Keratinocyte (primary cell): ENCODE measurements around the gene MTFMT. TPM values are rescaled to one million over a fixed set of nuclear protein-coding genes. Genes with fewer than 3 reads are reported as not detected.

Experiments
- DNase-seq: peaks from one replicate; pipeline ENCODE4 v3.0.0-alpha.2; 2011; ENCODE audit warnings: low read depth, missing footprints, low spot score
- FAIRE-seq: peaks from 2 replicates; lab custom pipeline; 2011; peaks lifted over from hg19 to GRCh38; lab: Jason Lieb, UNC
- H2AFZ ChIP-seq: 2 replicates; pipeline ENCODE4 v1.6.0; 2012; ENCODE audit warnings: low read length, control low read depth, inconsistent platforms; ENCODE audit not compliant: control insufficient read depth
- H3K27ac ChIP-seq: 2 replicates; pipeline ENCODE4 v1.5.1; 2011; ENCODE audit warnings: low read length; ENCODE audit not compliant: control insufficient read depth, insufficient read depth
- H3K27me3 ChIP-seq: 3 replicates; pipeline ENCODE4 v1.6.0; 2011; ENCODE audit warnings: low read length; ENCODE audit not compliant: control insufficient read depth, insufficient read depth; ENCODE audit errors: extremely low read depth
- H3K36me3 ChIP-seq, 2 experiments: 2 replicates in 1 of 2; 3 replicates in 1 of 2; pipeline ENCODE4 v1.5.1; 2011; ENCODE audit warnings: low read length in 2 of 2, mild to moderate bottlenecking in 1 of 2; ENCODE audit not compliant: control insufficient read depth in 2 of 2, insufficient read depth in 2 of 2; ENCODE audit errors: extremely low read depth in 1 of 2
- H3K4me1 ChIP-seq: 3 replicates; pipeline ENCODE4 v1.5.1; 2011; ENCODE audit warnings: low read length; ENCODE audit not compliant: control insufficient read depth, insufficient read depth; ENCODE audit errors: extremely low read depth
- H3K4me2 ChIP-seq: 3 replicates; pipeline ENCODE4 v1.6.0; 2011; ENCODE audit warnings: low read depth, low read length; ENCODE audit not compliant: control insufficient read depth, insufficient read depth; ENCODE audit errors: extremely low read depth
- H3K4me3 ChIP-seq, 3 experiments: fragments of 200-600 bp in 1 of 3; sonication (generic) in 1 of 3; 2 replicates in 2 of 3; 3 replicates in 1 of 3; pipeline ENCODE4 v1.5.1; 2011 to 2016; ENCODE audit warnings: low read length in 3 of 3, mild to moderate bottlenecking in 3 of 3, control low read depth in 2 of 3, inconsistent platforms in 1 of 3, low read depth in 1 of 3, mixed read lengths in 1 of 3, mixed run types in 1 of 3, moderate library complexity in 1 of 3; ENCODE audit not compliant: control insufficient read depth in 2 of 3, insufficient read depth in 2 of 3; ENCODE audit errors: extremely low read depth in 1 of 3
- H3K79me2 ChIP-seq: 2 replicates; pipeline ENCODE4 v1.6.0; 2012; ENCODE audit warnings: low read length; ENCODE audit not compliant: control insufficient read depth, insufficient read depth
- H3K9ac ChIP-seq: 3 replicates; pipeline ENCODE4 v1.6.0; 2011; ENCODE audit warnings: low read length; ENCODE audit not compliant: control insufficient read depth, insufficient read depth; ENCODE audit errors: extremely low read depth
- H3K9me1 ChIP-seq: 3 replicates; pipeline ENCODE4 v1.6.0; 2011; ENCODE audit warnings: low read length; ENCODE audit not compliant: control insufficient read depth, insufficient read depth; ENCODE audit errors: extremely low read depth
- H3K9me3 ChIP-seq: 2 replicates; pipeline ENCODE4 v1.5.1; 2012; ENCODE audit warnings: low read depth, low read length; ENCODE audit not compliant: control insufficient read depth
- H4K20me1 ChIP-seq: 3 replicates; pipeline ENCODE4 v1.6.0; 2011; ENCODE audit warnings: low read length; ENCODE audit not compliant: control insufficient read depth, insufficient read depth; ENCODE audit errors: extremely low read depth
- EZH2 ChIP-seq: IDR thresholded peaks from one replicate; pipeline ENCODE4 v1.6.1; 2012; ENCODE audit warnings: inconsistent platforms, mild to moderate bottlenecking, low read length, moderate library complexity
- dilution Hi-C: fragments of 300-500 bp; cut with MboI; formaldehyde crosslinking; loops from one replicate; pipeline ENCODE4 v1.7.0; 2020; ENCODE audit warnings: low sequenced_read_pairs; ENCODE audit not compliant: extremely low pct_ligation_motif_present
- polyA plus RNA-seq, 5 experiments: library from polyadenylated mRNA; depleted of rRNA in 3 of 5; stranded (reverse) in 3 of 5; stranded (forward) in 1 of 5; unstranded in 1 of 5; fragments of >200 nt; gene quantifications; 1 replicate in 1 of 5; 2 replicates in 3 of 5; 3 replicates in 1 of 5; pipeline versions ENCODE4 v1.2.1 to v1.2.3, GENCODE V29; 2011 to 2012; ENCODE audit warnings: missing spikeins in 2 of 5, low read depth in 1 of 5, low replicate concordance in 1 of 5
- TF ChIP-seq, protein P1 (sequence below), 3 experiments: IDR thresholded peaks in 1 of 3; conservative IDR thresholded peaks in 1 of 3; optimal IDR thresholded peaks in 1 of 3; 2 replicates in 2 of 3; 3 replicates in 1 of 3; pipeline versions ENCODE3 to v1.5.1; 2011; ENCODE audit warnings: low read length in 3 of 3, mild to moderate bottlenecking in 3 of 3, moderate library complexity in 2 of 3, control low read depth in 1 of 3, inconsistent platforms in 1 of 3; ENCODE audit not compliant: insufficient read depth in 2 of 3; ENCODE audit errors: extremely low read depth in 1 of 3

The MTFMT gene
- polyA plus RNA-seq, 1 donor (not counting 4 experiments of a cell fraction or from before 2014, with no cell fraction given), result 21.0 TPM

DNA sequence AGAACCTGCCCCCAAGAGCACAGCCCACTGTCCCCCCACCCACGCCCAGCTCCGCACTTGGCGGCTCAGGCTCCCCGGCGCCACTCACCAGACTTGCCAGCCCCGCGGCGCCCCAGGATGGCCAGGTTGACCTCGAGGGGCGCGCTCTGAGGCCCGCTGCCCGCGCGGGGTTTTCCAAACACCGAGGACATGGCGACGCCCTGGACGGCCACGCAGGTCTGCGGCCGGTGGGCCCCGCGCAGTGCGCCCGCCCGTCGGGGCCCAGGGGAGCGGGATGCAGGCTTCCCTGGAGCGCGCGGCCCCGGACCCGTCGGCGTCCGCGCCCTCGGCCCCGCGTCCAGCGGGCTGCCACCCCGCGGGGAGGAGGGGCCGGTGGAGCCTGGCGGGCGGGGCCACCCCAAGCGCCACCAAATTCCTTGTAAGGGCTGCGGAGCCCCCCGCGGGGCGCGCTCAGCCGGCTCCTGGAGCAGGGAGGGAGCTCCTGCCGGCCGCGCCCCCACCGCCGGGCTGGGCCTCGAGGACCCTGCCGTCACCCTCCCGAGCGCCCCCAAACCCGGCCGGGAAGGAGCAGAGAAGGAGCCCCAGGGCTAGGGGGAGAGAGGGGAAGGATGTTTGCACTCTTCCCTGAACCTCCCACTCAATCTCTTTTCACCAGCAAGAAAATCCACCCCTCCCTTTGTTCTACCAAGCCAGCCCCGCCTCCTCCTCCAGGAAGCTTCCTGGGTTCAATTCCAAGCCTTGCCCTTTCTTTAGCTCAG is 38.4 kb upstream of the MTFMT start, which contains the start of gene RASL12:
RASL12 (minus strand) TSS at position 347 of the 758 bp plus-strand sequence; CDS start at position 191, 156 bp downstream.
- no peaks in the 10 kb centered on the region for H4K20me1 ChIP-seq
- dilution Hi-C loops, result no loop called here
- H3K9ac ChIP-seq, result no peak within 1 kb of the TSS
- no peaks in the 10 kb centered on the region for H3K4me1 ChIP-seq
- DNase-seq (no peak), FAIRE-seq (no peak)
- no peaks in the 10 kb centered on the region for H3K9me3 ChIP-seq
- no peak within 1 kb of the TSS for H3K4me3 ChIP-seq
- H3K4me2 ChIP-seq, result no peak within 1 kb of the TSS
- TF ChIP-seq, protein P1, sequence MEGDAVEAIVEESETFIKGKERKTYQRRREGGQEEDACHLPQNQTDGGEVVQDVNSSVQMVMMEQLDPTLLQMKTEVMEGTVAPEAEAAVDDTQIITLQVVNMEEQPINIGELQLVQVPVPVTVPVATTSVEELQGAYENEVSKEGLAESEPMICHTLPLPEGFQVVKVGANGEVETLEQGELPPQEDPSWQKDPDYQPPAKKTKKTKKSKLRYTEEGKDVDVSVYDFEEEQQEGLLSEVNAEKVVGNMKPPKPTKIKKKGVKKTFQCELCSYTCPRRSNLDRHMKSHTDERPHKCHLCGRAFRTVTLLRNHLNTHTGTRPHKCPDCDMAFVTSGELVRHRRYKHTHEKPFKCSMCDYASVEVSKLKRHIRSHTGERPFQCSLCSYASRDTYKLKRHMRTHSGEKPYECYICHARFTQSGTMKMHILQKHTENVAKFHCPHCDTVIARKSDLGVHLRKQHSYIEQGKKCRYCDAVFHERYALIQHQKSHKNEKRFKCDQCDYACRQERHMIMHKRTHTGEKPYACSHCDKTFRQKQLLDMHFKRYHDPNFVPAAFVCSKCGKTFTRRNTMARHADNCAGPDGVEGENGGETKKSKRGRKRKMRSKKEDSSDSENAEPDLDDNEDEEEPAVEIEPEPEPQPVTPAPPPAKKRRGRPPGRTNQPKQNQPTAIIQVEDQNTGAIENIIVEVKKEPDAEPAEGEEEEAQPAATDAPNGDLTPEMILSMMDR (optimal IDR thresholded peaks at IDR 0.05 in 1 of 3, IDR thresholded peaks at IDR 0.05 in 1 of 3, conservative IDR thresholded peaks at IDR 0.05 in 1 of 3; ENCODE audit: extremely low read depth in 1 of 3, insufficient read depth in 2 of 3, low read length in 3 of 3), result no peak
- TF ChIP-seq EZH2, result peak; percentile 32
- no peak within 1 kb of the TSS for H2AFZ ChIP-seq
- no peaks in the 10 kb centered on the region for H3K79me2 ChIP-seq
- no peaks in the 10 kb centered on the region for H3K9me1 ChIP-seq
- H3K27me3 ChIP-seq, result peaks cover 35% of the 10 kb centered on the region
- H3K27ac ChIP-seq, result no peak within 1 kb of the TSS
- H3K36me3 ChIP-seq, result no peaks in the 10 kb centered on the region

DNA sequence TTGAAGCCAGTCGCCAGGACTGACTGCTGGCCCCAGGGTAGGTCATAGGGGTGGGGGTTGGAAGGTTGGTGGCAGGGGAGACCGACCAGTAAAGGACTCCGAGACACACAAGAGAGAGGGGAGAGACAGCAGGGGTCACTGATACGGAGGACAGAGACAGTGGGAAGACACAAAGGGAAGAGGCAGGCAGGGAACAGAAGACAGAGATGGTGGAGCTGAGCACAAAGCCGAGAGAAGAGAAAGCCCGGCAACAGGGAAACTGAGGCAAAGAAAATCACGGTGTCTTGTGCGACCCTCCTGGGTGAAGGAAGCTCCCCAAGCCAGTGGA is 37.8 kb upstream of the MTFMT start:
- Histone ChIP-seq H3K27ac (no peak overlapping the region), H3K4me3 (no peak overlapping the region)
- dilution Hi-C loops, result no loop called here

More for the DNA sequence above, 37.8 kb upstream of the MTFMT start:
- no peaks in the 10 kb centered on the region for H3K79me2 ChIP-seq
- H3K9me1 ChIP-seq, result no peaks in the 10 kb centered on the region
- FAIRE-seq (no peak), DNase-seq (no peak)
- peaks cover 35% of the 10 kb centered on the region for H3K27me3 ChIP-seq
- H4K20me1 ChIP-seq, result no peaks in the 10 kb centered on the region
- TF ChIP-seq, protein P1 (optimal IDR thresholded peaks at IDR 0.05 in 1 of 3, IDR thresholded peaks at IDR 0.05 in 1 of 3, conservative IDR thresholded peaks at IDR 0.05 in 1 of 3; ENCODE audit: extremely low read depth in 1 of 3, insufficient read depth in 2 of 3, low read length in 3 of 3), result no peak
- no peak for TF ChIP-seq EZH2
- H3K36me3 ChIP-seq, result no peaks in the 10 kb centered on the region
- no peak overlapping the region for H3K4me2 ChIP-seq
- no peak overlapping the region for H3K9ac ChIP-seq
- no peaks in the 10 kb centered on the region for H3K9me3 ChIP-seq
- H2AFZ ChIP-seq, result no peak overlapping the region
- H3K4me1 ChIP-seq, result no peaks in the 10 kb centered on the region
